A673 (cell line): ENCODE measurements around the gene PLSCR5.

Source experiments
- EZH2 ChIP-seq: fragments of 200-600 bp; sonication (generic); IDR thresholded peaks from 2 replicates; pipeline ENCODE4 v1.6.1; 2017; ENCODE audit warnings: borderline replicate concordance, low read depth, mild to moderate bottlenecking, mixed read lengths, antibody characterized with exemption, low read length; ENCODE audit not compliant: poor library complexity, severe bottlenecking
- TF ChIP-seq, protein P1 (sequence below): fragments of 300-800, 200-600 bp; sonication (generic); conservative IDR thresholded peaks from 2 replicates; pipeline ENCODE4 v1.5.1; 2017; ENCODE audit warnings: low read depth, mild to moderate bottlenecking, antibody characterized with exemption, low read length, moderate library complexity, mixed read lengths

GRCh38 chr3:146542179-146542578 lies 63.0 kb downstream of the PLSCR5 start:
- TF ChIP-seq, protein P1, sequence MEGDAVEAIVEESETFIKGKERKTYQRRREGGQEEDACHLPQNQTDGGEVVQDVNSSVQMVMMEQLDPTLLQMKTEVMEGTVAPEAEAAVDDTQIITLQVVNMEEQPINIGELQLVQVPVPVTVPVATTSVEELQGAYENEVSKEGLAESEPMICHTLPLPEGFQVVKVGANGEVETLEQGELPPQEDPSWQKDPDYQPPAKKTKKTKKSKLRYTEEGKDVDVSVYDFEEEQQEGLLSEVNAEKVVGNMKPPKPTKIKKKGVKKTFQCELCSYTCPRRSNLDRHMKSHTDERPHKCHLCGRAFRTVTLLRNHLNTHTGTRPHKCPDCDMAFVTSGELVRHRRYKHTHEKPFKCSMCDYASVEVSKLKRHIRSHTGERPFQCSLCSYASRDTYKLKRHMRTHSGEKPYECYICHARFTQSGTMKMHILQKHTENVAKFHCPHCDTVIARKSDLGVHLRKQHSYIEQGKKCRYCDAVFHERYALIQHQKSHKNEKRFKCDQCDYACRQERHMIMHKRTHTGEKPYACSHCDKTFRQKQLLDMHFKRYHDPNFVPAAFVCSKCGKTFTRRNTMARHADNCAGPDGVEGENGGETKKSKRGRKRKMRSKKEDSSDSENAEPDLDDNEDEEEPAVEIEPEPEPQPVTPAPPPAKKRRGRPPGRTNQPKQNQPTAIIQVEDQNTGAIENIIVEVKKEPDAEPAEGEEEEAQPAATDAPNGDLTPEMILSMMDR, result no peak
- no peak for TF ChIP-seq EZH2
